CD4-positive, alpha-beta T cell (primary cell): ENCODE data around the gene METTL22. TPM values are rescaled to one million over a fixed set of nuclear protein-coding genes. Genes with fewer than 3 reads are reported as not detected.

Experiments
- ATAC-seq: fragments of 200-7000 bp; cut with Tn5 transposase; one replicate; pipeline ENCODE4 v1.10.0; 2022; ENCODE audit warnings: mild to moderate bottlenecking; ENCODE audit not compliant: poor library complexity
- CTCF ChIA-PET: fragments of 350-600 bp; sonication (Branson Sonifier 250); formaldehyde crosslinking; loops from one replicate; lab custom pipeline; 2021; ENCODE audit warnings: antibody characterized with exemption, inconsistent platforms; lab: Charles Lee
- POLR2A ChIA-PET: fragments of 350-600 bp; sonication (Branson Sonifier 250); formaldehyde crosslinking; loops from one replicate; lab custom pipeline; 2021; ENCODE audit warnings: antibody characterized with exemption, inconsistent platforms; lab: Charles Lee
- DNase-seq, 14 experiments: peaks; one replicate each; pipeline ENCODE4 v3.0.0-alpha.2; 2013 to 2020; ENCODE audit warnings: mixed read lengths in 2 of 14
- H3K27ac ChIP-seq, 2 donors: one replicate each; pipeline versions ENCODE4 v1.5.1 to v1.7.0; 2013; ENCODE audit warnings: low read length in 2 of 2, low read depth in 1 of 2, mild to moderate bottlenecking in 1 of 2
- H3K27me3 ChIP-seq, 2 experiments: 1 replicate in 1 of 2; 2 replicates in 1 of 2; pipeline versions ENCODE4 v1.6.1 to v1.7.0; 2013; ENCODE audit warnings: low read length in 2 of 2, control low read depth in 1 of 2, mild to moderate bottlenecking in 1 of 2, moderate library complexity in 1 of 2; ENCODE audit not compliant: insufficient read depth in 2 of 2, control insufficient read depth in 1 of 2
- H3K36me3 ChIP-seq: one replicate; pipeline ENCODE4 v1.6.1; 2013; ENCODE audit warnings: low read length, control low read depth; ENCODE audit not compliant: insufficient read depth
- H3K4me1 ChIP-seq: one replicate; pipeline ENCODE4 v1.6.1; 2013; ENCODE audit warnings: low read length, control low read depth; ENCODE audit not compliant: insufficient read depth
- H3K4me3 ChIP-seq: one replicate; pipeline ENCODE4 v1.5.1; 2013; ENCODE audit warnings: mild to moderate bottlenecking, low read length, moderate library complexity
- H3K9me3 ChIP-seq, 2 experiments: 1 replicate in 1 of 2; 2 replicates in 1 of 2; pipeline versions ENCODE4 v1.6.1 to v1.7.0; 2013; ENCODE audit warnings: low read length in 2 of 2, mild to moderate bottlenecking in 2 of 2, control low read depth in 1 of 2, moderate library complexity in 1 of 2; ENCODE audit not compliant: control insufficient read depth in 1 of 2, insufficient read depth in 1 of 2
- H3K27ac Mint-ChIP-seq: one replicate; pipeline ENCODE4 v1.8.0; 2020; ENCODE audit warnings: mixed read lengths
- H3K27me3 Mint-ChIP-seq: one replicate; pipeline ENCODE4 v1.8.0; 2021; ENCODE audit warnings: mixed read lengths
- H3K36me3 Mint-ChIP-seq: one replicate; pipeline ENCODE4 v1.8.0; 2021; ENCODE audit warnings: low read depth, mixed read lengths
- H3K4me1 Mint-ChIP-seq: one replicate; pipeline ENCODE4 v1.8.0; 2021; ENCODE audit warnings: low read depth, mixed read lengths
- H3K4me3 Mint-ChIP-seq: one replicate; pipeline ENCODE4 v1.8.0; 2020; ENCODE audit warnings: mild to moderate bottlenecking, mixed read lengths
- H3K9me3 Mint-ChIP-seq: one replicate; pipeline ENCODE4 v1.8.0; 2020; ENCODE audit warnings: mixed read lengths
- intact Hi-C, 2 experiments: fragments of 100-400 bp; cut with DNase I in 1 of 2; cut with micrococcal nuclease in 1 of 2; formaldehyde crosslinking; loops; one replicate each; pipeline versions ENCODE4 v1.15.1 to v1.9.0; 2023 to 2025; cut with DNase I, micrococcal nuclease
- total RNA-seq, 174 experiments: library from RNA in 2 of 174; stranded (reverse) in 2 of 174; gene quantifications; one replicate each; pipeline ENCODE4 v1.2.3 and lab custom pipeline; 2021 to 2026
- TF ChIP-seq, protein P1 (sequence below): fragments of 200-600 bp; IDR thresholded peaks from one replicate; pipeline ENCODE4 v1.8.0; 2022; ENCODE audit warnings: antibody characterized with exemption, mild to moderate bottlenecking

Gene METTL22
- total RNA-seq, 2 experiments from 2014 or later = 23.2 to 26.5 TPM

DNA sequence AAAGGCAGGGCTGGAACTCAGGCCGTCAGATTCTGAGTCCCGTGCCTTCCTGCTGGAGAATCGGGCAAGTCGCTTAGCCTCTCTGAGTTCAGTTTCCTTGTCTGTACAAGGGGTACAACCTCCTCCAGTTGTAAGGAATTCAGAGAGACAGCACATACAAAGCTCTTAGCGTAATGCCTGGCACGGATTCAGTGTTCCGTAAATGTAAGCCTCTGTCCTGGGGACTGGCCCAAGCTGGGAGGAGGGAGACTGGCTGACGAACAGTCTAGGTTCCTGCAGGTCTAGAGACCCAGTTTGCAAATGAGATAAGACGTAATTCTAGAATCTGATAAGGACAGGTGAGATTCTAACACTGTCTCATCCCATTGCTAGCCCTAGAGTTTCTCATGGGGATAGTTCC is 9.9 kb downstream of the METTL22 start:
- DNase-seq (no peak), ATAC-seq (no peak)
- no peaks in the 10 kb centered on the region for H3K27me3 Mint-ChIP-seq
- Histone ChIP-seq H3K4me3 (no peak overlapping the region), H3K27ac (no peak overlapping the region), H3K9me3 (no peaks in the 10 kb centered on the region), H3K36me3 (peaks cover 89% of the 10 kb centered on the region), H3K4me1 (peaks cover 3% of the 10 kb centered on the region), H3K27me3 (no peaks in the 10 kb centered on the region)
- POLR2A ChIA-PET = no interaction called here
- intact Hi-C loops = no loop called here
- CTCF ChIA-PET = no interaction called here
- TF ChIP-seq, protein P1, sequence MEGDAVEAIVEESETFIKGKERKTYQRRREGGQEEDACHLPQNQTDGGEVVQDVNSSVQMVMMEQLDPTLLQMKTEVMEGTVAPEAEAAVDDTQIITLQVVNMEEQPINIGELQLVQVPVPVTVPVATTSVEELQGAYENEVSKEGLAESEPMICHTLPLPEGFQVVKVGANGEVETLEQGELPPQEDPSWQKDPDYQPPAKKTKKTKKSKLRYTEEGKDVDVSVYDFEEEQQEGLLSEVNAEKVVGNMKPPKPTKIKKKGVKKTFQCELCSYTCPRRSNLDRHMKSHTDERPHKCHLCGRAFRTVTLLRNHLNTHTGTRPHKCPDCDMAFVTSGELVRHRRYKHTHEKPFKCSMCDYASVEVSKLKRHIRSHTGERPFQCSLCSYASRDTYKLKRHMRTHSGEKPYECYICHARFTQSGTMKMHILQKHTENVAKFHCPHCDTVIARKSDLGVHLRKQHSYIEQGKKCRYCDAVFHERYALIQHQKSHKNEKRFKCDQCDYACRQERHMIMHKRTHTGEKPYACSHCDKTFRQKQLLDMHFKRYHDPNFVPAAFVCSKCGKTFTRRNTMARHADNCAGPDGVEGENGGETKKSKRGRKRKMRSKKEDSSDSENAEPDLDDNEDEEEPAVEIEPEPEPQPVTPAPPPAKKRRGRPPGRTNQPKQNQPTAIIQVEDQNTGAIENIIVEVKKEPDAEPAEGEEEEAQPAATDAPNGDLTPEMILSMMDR = no peak
- peaks cover 92% of the 10 kb centered on the region for H3K36me3 Mint-ChIP-seq
- no peaks in the 10 kb centered on the region for H3K9me3 Mint-ChIP-seq
- H3K27ac Mint-ChIP-seq = no peak overlapping the region
- H3K4me3 Mint-ChIP-seq = no peak overlapping the region
- H3K4me1 Mint-ChIP-seq = peaks cover 13% of the 10 kb centered on the region

DNA sequence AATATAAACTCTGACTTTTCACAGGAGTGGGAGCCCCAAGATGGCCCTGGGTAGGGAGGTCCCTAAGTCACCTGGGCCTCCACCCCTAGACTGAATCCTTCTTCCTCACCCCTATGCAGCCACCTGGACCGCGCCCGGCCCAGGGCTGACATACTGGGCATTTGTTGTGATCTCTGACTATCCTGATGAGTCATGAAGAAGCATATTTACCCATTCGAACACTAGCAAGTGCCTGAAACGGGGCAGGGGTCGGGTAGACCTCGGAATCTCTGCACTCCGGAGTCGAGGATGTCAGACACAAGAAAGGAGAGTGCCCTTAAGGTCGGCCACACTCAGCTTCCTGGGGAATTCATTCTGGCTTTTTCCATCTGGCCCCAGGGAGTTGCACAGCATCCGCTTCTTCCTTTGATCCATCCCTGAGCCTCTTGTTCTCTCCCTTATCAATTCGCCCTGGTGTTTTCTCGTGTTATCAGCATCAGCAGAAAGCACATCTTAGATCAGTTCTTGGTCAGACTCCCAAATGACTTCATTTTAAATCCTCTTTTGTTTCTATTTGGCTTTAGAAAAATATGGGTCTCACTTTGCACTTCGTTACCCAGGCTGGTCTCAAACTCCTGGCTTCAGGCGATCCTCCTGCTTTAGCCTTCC is 10.4 kb downstream of the METTL22 start:
- Mint-ChIP-seq H3K4me3 (no peak overlapping the region), H3K27me3 (no peaks in the 10 kb centered on the region), H3K4me1 (peaks cover 11% of the 10 kb centered on the region), H3K9me3 (no peaks in the 10 kb centered on the region), H3K27ac (no peak overlapping the region), H3K36me3 (peaks cover 95% of the 10 kb centered on the region)
- Histone ChIP-seq H3K4me1 (peaks cover 3% of the 10 kb centered on the region), H3K4me3 (no peak overlapping the region), H3K27me3 (no peaks in the 10 kb centered on the region), H3K27ac (no peak overlapping the region), H3K9me3 (no peaks in the 10 kb centered on the region), H3K36me3 (peaks cover 92% of the 10 kb centered on the region)
- intact Hi-C loops = no loop called here
- ChIA-PET CTCF (no interaction called here), POLR2A (no interaction called here)
- TF ChIP-seq, protein P1 = no peak
- DNase-seq (no peak), ATAC-seq (no peak)

DNA sequence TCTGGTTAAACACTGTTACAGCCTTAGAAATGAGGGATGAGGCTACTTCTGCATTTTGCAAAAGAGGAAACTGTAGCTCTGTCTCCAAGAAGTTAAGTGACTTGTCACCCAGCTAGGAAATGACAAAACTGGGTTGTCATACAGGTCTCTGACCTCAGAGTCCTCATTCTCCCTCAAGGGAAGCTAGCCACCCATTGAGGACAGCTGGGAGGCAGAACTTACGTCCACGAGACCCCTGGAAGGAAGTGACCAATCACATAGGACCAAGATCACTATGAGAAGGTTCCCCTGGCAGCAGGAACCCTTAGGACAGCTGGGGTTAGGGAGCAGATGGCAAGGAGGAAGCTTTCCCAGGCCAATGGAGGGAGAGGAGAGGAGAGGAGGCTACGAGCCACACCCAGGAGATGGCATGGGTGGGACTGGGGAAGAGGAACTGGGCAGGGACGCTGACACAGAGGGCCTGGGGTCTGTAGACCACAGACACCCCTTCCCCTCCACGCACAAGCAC is 11.2 kb downstream of the METTL22 start:
- ChIA-PET POLR2A (no interaction called here), CTCF (no interaction called here)
- Histone ChIP-seq H3K36me3 (peaks cover 92% of the 10 kb centered on the region), H3K4me1 (peaks cover 3% of the 10 kb centered on the region), H3K27ac (peak overlapping the region in 1 of 2 donors; percentile 52), H3K27me3 (no peaks in the 10 kb centered on the region), H3K9me3 (no peaks in the 10 kb centered on the region), H3K4me3 (no peak overlapping the region)
- DNase-seq (peak in 3 of 14 experiments; percentile 35 to 73 (median 60)), ATAC-seq (peak; percentile 26)
- no peak overlapping the region for H3K27ac Mint-ChIP-seq
- H3K9me3 Mint-ChIP-seq = no peaks in the 10 kb centered on the region
- H3K36me3 Mint-ChIP-seq = peaks cover 93% of the 10 kb centered on the region
- intact Hi-C loops = no loop called here
- TF ChIP-seq, protein P1 = no peak
- H3K27me3 Mint-ChIP-seq = no peaks in the 10 kb centered on the region
- H3K4me1 Mint-ChIP-seq = peaks cover 7% of the 10 kb centered on the region
- no peak overlapping the region for H3K4me3 Mint-ChIP-seq
